HG03439 (cell line): ENCODE data around the gene ZNF584.
"Not testable (repeated sequence)": the region's sequence is repeated elsewhere in the genome, so short reads cannot be mapped to it uniquely, and the experiment has no call there.

Source experiments
- ATAC-seq: cut with Tn5 transposase; IDR thresholded peaks from one replicate; pipeline ENCODE4 v1.9.1; 2021; ENCODE audit warnings: mild to moderate bottlenecking, moderate library complexity; ENCODE audit not compliant: unreplicated experiment

The ZNF584 gene

GRCh38 chr19:58408152-58409009 lies at the start of gene ZNF584:
Gene ZNF584, plus strand, starts transcription at chr19:58408649. Its CDS starts 499 bp downstream, at chr19:58409148.
- peak; percentile 92 for ATAC-seq

GRCh38 chr19:58361900-58362271 lies 46.6 kb upstream of the ZNF584 start:
- peak; percentile 20 for ATAC-seq

GRCh38 chr19:58362272-58362994 lies 46.0 kb upstream of the ZNF584 start, which contains the start of gene ZNF497:
Gene ZNF497, minus strand, starts transcription at chr19:58362751. Its CDS starts 5,116 bp downstream, at chr19:58357635.
- ATAC-seq = peak; percentile 84

GRCh38 chr19:58364146-58364545 lies 44.3 kb upstream of the ZNF584 start:
- ATAC-seq = no peak

- no peak for ATAC-seq
Measured at GRCh38 chr19:58366585-58367430, 41.6 kb upstream of the ZNF584 start.

- ATAC-seq = no peak
Measured at GRCh38 chr19:58367698-58368454, 40.6 kb upstream of the ZNF584 start.

GRCh38 chr19:58368561-58369360 lies 39.7 kb upstream of the ZNF584 start:
- ATAC-seq = no peak

- no peak for ATAC-seq
Measured at GRCh38 chr19:58372311-58373133, 35.9 kb upstream of the ZNF584 start.

GRCh38 chr19:58374200-58374599 lies 34.2 kb upstream of the ZNF584 start:
- ATAC-seq = no peak

GRCh38 chr19:58376724-58377123 lies 31.7 kb upstream of the ZNF584 start:
- not testable (repeated sequence) for ATAC-seq

GRCh38 chr19:58379246-58379645 lies 29.2 kb upstream of the ZNF584 start:
- ATAC-seq = no peak

GRCh38 chr19:58380037-58380661 lies 28.3 kb upstream of the ZNF584 start:
- ATAC-seq = no peak

- peak; percentile 76 for ATAC-seq
Measured at GRCh38 chr19:58380662-58381459, 27.6 kb upstream of the ZNF584 start, which contains the start of gene ZNF837. Gene ZNF837, minus strand, starts transcription at chr19:58381030. Its CDS starts 11,698 bp downstream, at chr19:58369332.

GRCh38 chr19:58381460-58382212 lies 26.8 kb upstream of the ZNF584 start:
- no peak for ATAC-seq

- ATAC-seq = no peak
Measured at GRCh38 chr19:58382997-58383603, 25.3 kb upstream of the ZNF584 start.

- no peak for ATAC-seq
Measured at GRCh38 chr19:58385313-58385890, 23.0 kb upstream of the ZNF584 start.
